ENCODE results near the gene ZNF609.

Gene ZNF609

GRCh38 chr15:64673866-64674265, 213.5 kb downstream of the ZNF609 start:
- no peak for DNase-seq

GRCh38 chr15:64678126-64678819, 217.9 kb downstream of the ZNF609 start:
- DNase-seq = no peak

- no peak for DNase-seq
These were observed 219.7 kb downstream of the ZNF609 start for GRCh38 chr15:64680097-64680496.

- DNase-seq = no peak
These were observed 221.1 kb downstream of the ZNF609 start for GRCh38 chr15:64681424-64682024.

GRCh38 chr15:64682255-64682654, 221.9 kb downstream of the ZNF609 start:
- DNase-seq = no peak

GRCh38 chr15:64683378-64683777, 223.0 kb downstream of the ZNF609 start:
- DNase-seq = no peak

- DNase-seq = no peak
These were observed 225.0 kb downstream of the ZNF609 start for GRCh38 chr15:64685230-64685888.

GRCh38 chr15:64686130-64686735, 225.9 kb downstream of the ZNF609 start:
- no peak for DNase-seq

- DNase-seq = no peak
These were observed 226.8 kb downstream of the ZNF609 start for GRCh38 chr15:64687172-64687571.

- no peak for DNase-seq
These were observed 227.3 kb downstream of the ZNF609 start for GRCh38 chr15:64687688-64688087.

GRCh38 chr15:64688770-64689169, 228.4 kb downstream of the ZNF609 start:
- DNase-seq = no peak

- DNase-seq = no peak
These were observed 229.6 kb downstream of the ZNF609 start for GRCh38 chr15:64690008-64690407.

GRCh38 chr15:64690578-64691296, 230.4 kb downstream of the ZNF609 start:
- no peak for DNase-seq

- DNase-seq = no peak
These were observed 231.7 kb downstream of the ZNF609 start for GRCh38 chr15:64691896-64692565.

GRCh38 chr15:64693134-64693533, 232.8 kb downstream of the ZNF609 start:
- DNase-seq = no peak

- DNase-seq = no peak
These were observed 234.4 kb downstream of the ZNF609 start for GRCh38 chr15:64694816-64695215.

GRCh38 chr15:64695561-64695992, 235.2 kb downstream of the ZNF609 start:
- no peak for DNase-seq

GRCh38 chr15:64696481-64696880, 236.1 kb downstream of the ZNF609 start:
- DNase-seq = no peak

GRCh38 chr15:64697911-64698369, 237.6 kb downstream of the ZNF609 start:
- no peak for DNase-seq

GRCh38 chr15:64698823-64699222, 238.4 kb downstream of the ZNF609 start:
- DNase-seq = no peak

- DNase-seq = no peak
These were observed 239.5 kb downstream of the ZNF609 start for GRCh38 chr15:64699751-64700388.

GRCh38 chr15:64701051-64701450, 240.7 kb downstream of the ZNF609 start:
- DNase-seq = no peak

Measured in T-helper 9 cell (primary cell).